NCI-H524 (cell line): ENCODE results near the gene NAA80.

ENCODE experiments used
- DNase-seq, 2 experiments: peaks; one replicate each; lab custom pipeline; 2025; lab: John Stamatoyannopoulos, UW

Gene NAA80

DNA sequence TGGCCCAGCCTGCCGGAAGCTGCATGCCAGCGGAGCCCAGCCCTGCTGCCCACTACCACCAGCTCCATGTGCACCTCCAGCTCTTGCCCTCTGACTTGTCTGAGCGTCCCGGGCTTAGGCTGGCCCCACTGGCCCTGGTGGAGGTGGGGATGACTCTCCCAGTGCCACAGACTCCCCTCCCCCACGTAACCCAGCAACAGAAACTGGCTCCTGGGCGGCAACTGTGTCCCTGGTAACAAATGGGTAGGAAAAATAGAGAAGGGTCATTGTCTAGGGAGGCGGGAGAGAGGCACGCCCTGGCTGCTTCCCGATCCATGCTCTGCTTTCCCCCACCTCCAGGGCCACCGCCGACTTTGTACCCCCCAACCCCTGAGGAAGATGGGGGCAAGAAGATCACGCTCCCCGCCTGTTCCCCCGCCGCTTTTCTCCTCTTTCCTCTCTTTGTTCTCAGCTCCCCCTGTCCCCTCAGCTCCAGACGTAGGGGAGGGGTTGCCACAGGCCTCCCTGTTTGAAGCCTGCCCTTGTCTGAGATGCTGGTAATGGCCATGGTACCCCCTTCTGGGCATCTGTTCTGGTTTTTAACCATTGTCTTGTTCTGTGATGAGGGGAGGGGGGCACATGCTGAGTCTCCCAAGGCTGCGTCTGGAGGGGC, 41.0 kb downstream of the NAA80 start:
- no peak for DNase-seq

DNA sequence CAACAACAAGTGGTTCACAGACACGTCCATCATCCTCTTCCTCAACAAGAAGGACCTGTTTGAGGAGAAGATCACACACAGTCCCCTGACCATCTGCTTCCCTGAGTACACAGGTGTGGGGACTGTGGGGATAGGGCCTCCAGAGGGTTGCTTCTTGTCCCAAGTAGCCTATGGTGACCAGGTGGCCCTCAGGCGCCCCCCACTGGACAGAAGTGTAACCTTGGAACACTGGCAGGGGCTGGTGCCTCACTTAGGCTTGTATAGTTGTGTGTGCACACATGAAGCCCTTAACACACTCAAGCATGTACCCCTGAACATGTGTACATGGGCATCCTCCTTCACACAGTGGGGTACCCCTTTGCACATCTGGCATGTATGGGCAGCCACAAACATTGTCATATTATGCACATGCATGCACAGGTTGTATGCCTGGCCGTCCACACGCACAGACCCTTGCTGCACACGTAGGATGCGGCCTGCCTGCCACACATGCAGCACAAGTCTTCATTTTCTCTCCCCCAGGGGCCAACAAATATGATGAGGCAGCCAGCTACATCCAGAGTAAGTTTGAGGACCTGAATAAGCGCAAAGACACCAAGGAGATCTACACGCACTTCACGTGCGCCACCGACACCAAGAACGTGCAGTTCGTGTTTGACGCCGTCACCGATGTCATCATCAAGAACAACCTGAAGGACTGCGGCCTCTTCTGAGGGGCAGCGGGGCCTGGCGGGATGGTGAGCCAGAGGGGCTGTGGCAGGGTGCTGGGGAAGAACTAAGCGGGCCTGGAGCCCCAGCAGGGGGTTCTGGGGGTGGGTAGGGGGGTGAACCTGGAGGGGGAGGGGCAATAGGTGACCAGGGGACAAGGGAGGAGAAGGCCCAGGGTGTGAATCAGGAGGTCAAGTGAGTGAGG, 42.0 kb downstream of the NAA80 start:
- peak; percentile 39 to 64 for DNase-seq

DNA sequence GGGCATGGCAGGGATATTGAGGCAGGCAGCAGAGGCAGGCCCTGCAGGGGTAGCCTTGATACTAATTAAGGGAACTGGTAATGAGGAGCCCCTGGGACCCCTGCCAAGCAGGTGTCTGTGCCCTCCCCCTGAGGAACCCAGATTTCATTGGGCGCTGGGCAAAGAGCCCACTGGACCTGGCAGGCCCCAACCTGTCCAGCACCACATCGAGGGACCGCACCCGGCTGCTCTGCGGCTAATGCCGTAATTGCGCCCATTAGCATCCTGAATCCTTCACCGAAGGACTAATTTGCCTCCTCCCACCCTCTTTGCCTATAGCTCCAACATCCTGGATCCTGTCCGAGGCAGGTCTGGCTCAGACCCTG, 44.0 kb downstream of the NAA80 start:
- no peak for DNase-seq

DNA sequence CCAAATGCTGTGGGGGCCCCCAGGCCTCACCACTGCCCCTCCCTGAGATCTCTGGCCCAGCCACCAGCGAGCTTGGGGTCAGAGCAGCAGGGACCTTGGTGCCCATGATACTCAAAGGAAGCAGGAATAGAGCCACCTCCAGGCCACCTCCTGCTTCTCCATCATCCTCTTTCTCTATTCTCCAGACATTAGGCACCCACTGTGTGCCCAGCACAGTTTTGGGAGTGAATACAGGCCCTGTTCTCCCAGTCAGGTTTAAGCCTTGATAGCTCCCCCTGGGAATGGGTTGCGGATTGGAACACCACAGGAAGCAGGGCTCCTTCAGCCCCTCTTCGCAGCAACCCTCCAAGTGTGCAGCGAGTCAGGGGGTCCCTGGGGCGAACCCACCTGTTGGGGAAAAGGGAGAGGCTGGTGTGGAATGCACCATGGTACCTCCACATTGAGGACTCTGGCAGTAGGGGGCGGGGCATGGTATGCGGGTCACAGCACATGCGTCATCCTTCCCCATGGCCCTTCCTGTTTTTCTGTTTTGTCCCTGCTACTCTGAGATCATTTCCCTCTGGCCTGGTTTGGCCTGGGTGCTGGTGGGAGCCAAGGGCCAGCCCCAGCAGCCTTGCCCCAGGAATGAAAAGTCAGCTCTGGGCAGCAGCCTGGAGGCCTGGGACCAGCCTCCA, 44.5 kb downstream of the NAA80 start:
- DNase-seq, result no peak

DNA sequence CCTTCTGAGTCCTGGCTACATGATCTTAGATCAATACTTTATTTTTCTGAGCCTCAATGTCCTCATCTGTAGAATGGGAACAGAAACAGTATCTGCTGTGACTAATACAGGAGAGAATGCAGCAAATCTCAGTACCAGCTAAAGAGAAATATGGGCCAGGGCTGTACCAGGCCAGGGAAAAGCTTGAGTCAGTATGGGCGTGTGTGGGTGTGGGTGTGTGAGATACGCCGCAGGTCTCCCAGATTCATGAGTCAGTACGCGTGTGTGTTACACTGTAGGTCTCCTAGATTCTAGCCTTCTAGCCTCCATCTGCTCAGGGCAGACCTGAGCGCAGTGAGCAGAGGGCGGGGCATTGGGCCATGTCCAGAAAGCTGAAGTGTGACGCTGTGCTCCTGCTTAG, 48.0 kb downstream of the NAA80 start:
- no peak for DNase-seq

DNA sequence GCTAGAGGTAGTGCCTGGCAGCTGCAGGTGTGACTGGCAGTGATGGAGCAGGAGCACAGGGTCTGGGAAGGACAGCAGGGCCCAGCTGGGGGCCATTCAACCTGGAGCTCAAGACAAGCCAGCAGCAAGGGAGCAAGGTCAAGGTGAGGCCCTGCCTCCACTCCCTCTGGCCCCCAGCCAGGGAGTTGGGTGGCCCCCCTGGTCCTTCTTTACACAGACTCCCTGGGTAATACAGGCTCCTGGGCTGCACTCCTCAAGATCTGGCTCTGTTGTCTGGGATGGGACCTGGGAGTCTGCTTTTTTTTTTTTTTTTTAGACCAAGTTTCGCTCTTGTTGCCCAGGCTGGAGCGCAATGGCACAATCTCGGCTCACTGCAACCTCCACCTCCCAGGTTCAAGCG, 48.7 kb downstream of the NAA80 start:
- DNase-seq, result no peak

DNA sequence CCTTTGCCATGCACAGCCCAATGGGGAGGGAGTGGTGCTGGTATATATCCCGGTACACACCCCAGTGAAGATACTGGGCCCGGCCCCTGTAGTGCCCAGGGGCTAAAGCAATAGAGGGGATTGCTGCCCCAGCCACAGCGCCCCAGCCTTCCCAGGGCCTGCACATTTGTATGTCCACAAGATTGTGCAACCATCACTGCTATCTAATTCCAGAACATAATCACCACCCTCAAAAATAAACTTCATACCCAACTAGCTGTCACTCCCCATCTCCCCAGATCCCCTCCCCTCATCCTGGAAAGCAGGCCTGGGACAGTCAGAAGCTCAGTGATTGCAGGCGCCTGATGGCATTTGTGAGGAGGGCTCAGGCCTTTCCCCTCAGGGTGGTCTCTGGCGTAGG, 49.7 kb downstream of the NAA80 start:
- no peak for DNase-seq

DNA sequence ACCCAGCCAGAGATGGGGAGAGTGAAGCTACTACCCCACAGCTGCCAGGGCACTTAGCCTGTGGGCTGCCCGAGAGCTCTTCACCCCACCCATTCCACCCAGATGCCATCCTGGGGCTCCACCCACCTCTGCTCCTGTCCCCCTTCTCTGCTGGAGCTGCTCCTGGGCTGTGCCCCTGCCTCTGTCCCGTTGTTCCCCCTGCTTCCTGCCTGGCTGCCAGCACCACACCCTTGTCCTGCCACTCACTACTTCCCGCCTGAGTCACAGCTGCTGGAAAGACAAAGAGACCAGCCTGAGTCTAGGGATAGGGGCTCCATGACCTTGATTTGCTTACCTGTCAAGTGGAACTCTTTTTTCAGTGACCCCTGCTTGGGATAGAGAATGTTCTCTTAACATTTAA, 50.8 kb downstream of the NAA80 start:
- DNase-seq, result no peak

DNA sequence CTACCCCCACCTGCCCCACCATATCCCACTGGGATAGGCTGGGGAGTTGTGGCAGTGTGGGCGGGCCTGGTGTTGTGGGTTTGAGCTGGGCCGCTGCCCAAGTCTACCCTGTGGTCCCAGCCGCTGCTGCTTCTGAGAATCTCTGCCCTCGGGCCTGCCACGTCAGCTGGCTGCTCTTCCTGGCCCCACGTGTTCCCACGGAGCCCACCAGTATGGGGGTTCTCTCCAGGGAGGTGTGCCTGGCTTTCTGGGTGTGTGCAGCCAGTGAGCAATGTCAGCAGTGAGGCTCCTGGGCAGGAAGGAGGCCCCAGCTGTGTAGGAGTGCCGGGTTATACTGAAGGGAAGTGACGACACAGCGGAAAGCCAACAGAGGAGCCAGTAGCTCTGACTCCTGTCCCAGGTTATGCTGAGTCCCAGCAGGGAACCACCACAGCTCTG, 52.7 kb downstream of the NAA80 start:
- DNase-seq, result no peak
